H1 (cell line): ENCODE measurements around the gene NUP42. TPM values are rescaled to one million over a fixed set of nuclear protein-coding genes. Genes with fewer than 3 reads are reported as not detected.

Experiments used
- CTCF ChIA-PET: fragments of 300-600 bp; sonication (Branson Sonifier 250); formaldehyde crosslinking; loops from one replicate; lab custom pipeline; 2021; ENCODE audit not compliant: partially characterized antibody; lab: Charles Lee
- POLR2A ChIA-PET: fragments of 300-600 bp; sonication (Branson Sonifier 250); formaldehyde crosslinking; loops from one replicate; lab custom pipeline; 2021; ENCODE audit warnings: inconsistent platforms; ENCODE audit not compliant: partially characterized antibody; lab: Charles Lee
- DNase-seq, 2 experiments: peaks; one replicate each; pipeline versions ENCODE4 v3.0.0 to v3.0.0-alpha.2; 2010 to 2022; ENCODE audit warnings: low spot score in 2 of 2, low read depth in 1 of 2, mixed read lengths in 1 of 2
- FAIRE-seq: peaks from 2 replicates; lab custom pipeline; 2011; peaks lifted over from hg19 to GRCh38; lab: Jason Lieb, UNC
- H2AFZ ChIP-seq: 2 replicates; pipeline ENCODE4 v1.8.1; 2012; ENCODE audit warnings: low read length, inconsistent platforms
- H2AK5ac ChIP-seq: 2 replicates; pipeline ENCODE4 v1.6.1; 2013; ENCODE audit warnings: low read depth, low read length
- H2BK120ac ChIP-seq: replicated peaks from 2 replicates; pipeline ENCODE3; 2013; ENCODE audit warnings: low read depth, low read length, inconsistent platforms
- H2BK12ac ChIP-seq: 2 replicates; pipeline ENCODE4 v1.6.1; 2013; ENCODE audit warnings: low read depth, low read length
- H2BK15ac ChIP-seq: 2 replicates; pipeline ENCODE4 v1.6.1; 2013; ENCODE audit warnings: low read length
- H2BK20ac ChIP-seq: 2 replicates; pipeline ENCODE4 v1.6.1; 2013; ENCODE audit warnings: low read length
- H2BK5ac ChIP-seq: 2 replicates; pipeline ENCODE4 v1.6.1; 2013; ENCODE audit warnings: low read depth, low read length
- H3K14ac ChIP-seq: 2 replicates; pipeline ENCODE4 v1.6.1; 2013; ENCODE audit warnings: inconsistent platforms; ENCODE audit not compliant: insufficient read length
- H3K18ac ChIP-seq: 2 replicates; pipeline ENCODE4 v1.6.1; 2013; ENCODE audit warnings: low read length; ENCODE audit errors: extremely low read depth
- H3K23ac ChIP-seq: 2 replicates; pipeline ENCODE4 v1.6.1; 2013; ENCODE audit warnings: inconsistent platforms; ENCODE audit not compliant: insufficient read length
- H3K23me2 ChIP-seq: 2 replicates; pipeline ENCODE4 v1.6.1; 2013; ENCODE audit warnings: low read depth, low read length
- H3K27ac ChIP-seq: 2 replicates; pipeline ENCODE4 v1.6.1; 2011; ENCODE audit warnings: low read depth, low read length, inconsistent platforms
- H3K27me3 ChIP-seq, 4 experiments: replicated peaks in 1 of 4; 1 replicate in 1 of 4; 2 replicates in 3 of 4; pipeline versions ENCODE4 v1.6.1 to v1.8.1; 2011 to 2013; ENCODE audit warnings: low read length in 3 of 4, mild to moderate bottlenecking in 3 of 4, inconsistent platforms in 2 of 4, mixed read lengths in 2 of 4, moderate library complexity in 1 of 4; ENCODE audit not compliant: control insufficient read depth in 3 of 4, insufficient read depth in 3 of 4; ENCODE audit errors: extremely low read depth in 1 of 4
- H3K36me3 ChIP-seq, 4 experiments: 2 replicates each; pipeline versions ENCODE4 v1.6.1 to v1.8.1; 2011 to 2013; ENCODE audit warnings: mild to moderate bottlenecking in 4 of 4, low read length in 3 of 4, moderate library complexity in 2 of 4, control low read depth in 1 of 4, inconsistent platforms in 1 of 4; ENCODE audit not compliant: insufficient read depth in 4 of 4, control insufficient read depth in 2 of 4
- H3K4ac ChIP-seq: replicated peaks from 2 replicates; pipeline ENCODE3; 2013; ENCODE audit warnings: low read length, low read depth, mixed read lengths, inconsistent platforms; ENCODE audit not compliant: insufficient read length
- H3K4me1 ChIP-seq, 4 experiments: replicated peaks in 1 of 4; 1 replicate in 1 of 4; 2 replicates in 3 of 4; pipeline versions ENCODE4 v1.6.1 to v1.8.1; 2011 to 2013; ENCODE audit warnings: low read length in 3 of 4, inconsistent platforms in 2 of 4, mixed read lengths in 1 of 4; ENCODE audit not compliant: insufficient read depth in 4 of 4, control insufficient read depth in 3 of 4
- H3K4me2 ChIP-seq, 2 experiments: 2 replicates each; pipeline versions ENCODE4 v1.6.1 to v1.8.1; 2011 to 2013; ENCODE audit warnings: low read depth in 2 of 2, low read length in 2 of 2, control low read depth in 1 of 2, inconsistent platforms in 1 of 2, mild to moderate bottlenecking in 1 of 2; ENCODE audit not compliant: insufficient read depth in 1 of 2
- H3K4me3 ChIP-seq, 4 experiments: fragments of 200-600, 300-600 bp in 1 of 4; sonication (generic), shearing (Covaris generic), sonication (Bioruptor Twin) in 1 of 4; 2 replicates each; pipeline versions ENCODE4 v1.5.1 to v1.8.1; 2011 to 2016; ENCODE audit warnings: low read length in 4 of 4, low read depth in 3 of 4, control low read depth in 2 of 4, inconsistent platforms in 2 of 4, mild to moderate bottlenecking in 2 of 4, mixed read lengths in 1 of 4, moderate library complexity in 1 of 4; ENCODE audit not compliant: insufficient read depth in 2 of 4; ENCODE audit errors: extremely low read depth in 1 of 4
- H3K56ac ChIP-seq: replicated peaks from 2 replicates; pipeline ENCODE3; 2013; ENCODE audit warnings: low read depth, mild to moderate bottlenecking, mixed read lengths, low read length, inconsistent platforms; ENCODE audit not compliant: insufficient read length
- H3K79me1 ChIP-seq: 2 replicates; pipeline ENCODE4 v1.6.1; 2013; ENCODE audit warnings: low read depth, low read length, control low read depth
- H3K79me2 ChIP-seq, 2 experiments: 2 replicates each; pipeline versions ENCODE4 v1.6.1 to v1.8.1; 2012 to 2013; ENCODE audit warnings: low read length in 2 of 2, mild to moderate bottlenecking in 2 of 2, inconsistent platforms in 1 of 2; ENCODE audit not compliant: insufficient read depth in 2 of 2, control insufficient read depth in 1 of 2
- H3K9ac ChIP-seq, 4 experiments: replicated peaks in 1 of 4; 1 replicate in 1 of 4; 2 replicates in 3 of 4; pipeline versions ENCODE4 v1.6.1 to v1.8.1; 2011 to 2013; ENCODE audit warnings: low read depth in 3 of 4, low read length in 3 of 4, control low read depth in 2 of 4, mild to moderate bottlenecking in 2 of 4, moderate library complexity in 2 of 4, inconsistent platforms in 1 of 4; ENCODE audit errors: extremely low read depth in 1 of 4
- H3K9me3 ChIP-seq, 2 experiments: 2 replicates each; pipeline versions ENCODE4 v1.6.1 to v1.8.1; 2012 to 2013; ENCODE audit warnings: mild to moderate bottlenecking in 2 of 2, moderate library complexity in 2 of 2, control low read depth in 1 of 2, inconsistent platforms in 1 of 2, low read depth in 1 of 2, low read length in 1 of 2, mixed read lengths in 1 of 2; ENCODE audit not compliant: insufficient read depth in 2 of 2
- H4K20me1 ChIP-seq, 2 experiments: replicated peaks in 1 of 2; 2 replicates each; pipeline versions ENCODE3 to v1.8.1; 2011 to 2013; ENCODE audit warnings: inconsistent platforms in 2 of 2, low read length in 2 of 2, mild to moderate bottlenecking in 1 of 2; ENCODE audit not compliant: insufficient read depth in 2 of 2, control insufficient read depth in 1 of 2
- H4K5ac ChIP-seq: 2 replicates; pipeline ENCODE4 v1.6.1; 2013; ENCODE audit warnings: low read length, low read depth, mixed read lengths, inconsistent platforms; ENCODE audit not compliant: insufficient read length
- H4K8ac ChIP-seq: 2 replicates; pipeline ENCODE4 v1.8.0; 2013; ENCODE audit warnings: mild to moderate bottlenecking, moderate library complexity, low read length, inconsistent platforms; ENCODE audit not compliant: insufficient read depth; ENCODE audit errors: extremely low read depth
- H4K91ac ChIP-seq: replicated peaks from 2 replicates; pipeline ENCODE3; 2013; ENCODE audit warnings: low read length, mixed read lengths, inconsistent platforms; ENCODE audit not compliant: insufficient read length
- CBX8 ChIP-seq: fragments of 300-800, 300-1000 bp; sonication (generic); IDR thresholded peaks from 2 replicates; pipeline ENCODE4 v1.7.1; 2016; ENCODE audit warnings: low read depth, low read length, borderline replicate concordance
- KDM5A ChIP-seq: fragments of 200-600 bp; IDR thresholded peaks from 2 replicates; pipeline ENCODE4 v1.7.1; 2012; ENCODE audit warnings: mild to moderate bottlenecking, low read length, inconsistent platforms, mixed read lengths
- WGBS, 2 experiments: shearing (Covaris generic) in 1 of 2; methylation state at CpG; one replicate each; pipeline versions ENCODE4 v1.1.6 to v1.1.7; 2013 to 2015; ENCODE audit warnings: low lambda C conversion rate in 2 of 2, mixed read lengths in 2 of 2, inconsistent platforms in 1 of 2, low coverage in 1 of 2, missing lambda C conversion rate in 1 of 2; ENCODE audit not compliant: insufficient replicate concordance in 2 of 2, insufficient coverage in 1 of 2, insufficient read length in 1 of 2; ENCODE audit errors: extremely low coverage in 1 of 2, missing lambda C conversion rate in 1 of 2; 5-methylcytosine and 5-hydroxymethylcytosine counted together
- polyA plus RNA-seq, 7 experiments: library from polyadenylated mRNA; depleted of rRNA in 3 of 7; stranded (reverse) in 5 of 7; unstranded in 2 of 7; fragments of >200 nt in 5 of 7; fragments of 200-250 nt in 2 of 7; gene quantifications; 1 replicate in 5 of 7; 2 replicates in 1 of 7; 4 replicates in 1 of 7; pipeline versions ENCODE4 v1.2.1 to v1.2.3, GENCODE V29; 2011 to 2013; ENCODE audit warnings: missing spikeins in 2 of 7, mixed read lengths in 2 of 7
- total RNA-seq: library from RNA; stranded (reverse); fragmentation: NEBNext Ultra II Directional; extraction: Animal tissue kit (Norgen Biotek cat#: 25700); gene quantifications from 2 replicates; pipeline ENCODE4 v1.2.1, GENCODE V29; 2021

Gene NUP42
- total and polyA plus RNA-seq, 2 of the 8 experiments (the other 6 are each of a cell fraction or from before 2014, with no cell fraction given): 31.8 to 41.2 TPM

- Histone ChIP-seq H2BK20ac (no peak overlapping the region), H3K4me2 (no peak overlapping the region), H2BK5ac (no peak overlapping the region), H2BK12ac (no peak overlapping the region), H3K27me3 (peaks cover 0 to 13% (median 10%) of the 10 kb centered on the region in 4 experiments; a peak in 5 of 7 replicates), H4K20me1 (no peaks in the 10 kb centered on the region)
- TF ChIP-seq CBX8: no peak
- TF ChIP-seq KDM5A: no peak
- TF ChIP-seq, all 59 proteins: peak for 0
- Histone ChIP-seq H3K14ac (no peak overlapping the region), H4K5ac (no peak overlapping the region), H3K23me2 (peaks cover 6% of the 10 kb centered on the region), H3K27ac (no peak overlapping the region), H4K91ac (no peak overlapping the region), H2AK5ac (no peak overlapping the region), H3K18ac (no peak overlapping the region), H2BK120ac (no peak overlapping the region), H3K79me1 (no peaks in the 10 kb centered on the region), H3K23ac (no peak overlapping the region), H3K4me1 (peaks cover 1 to 9% (median 6%) of the 10 kb centered on the region in 4 experiments; a peak in 6 of 7 replicates), H3K9me3 (no peaks in the 10 kb centered on the region; a peak in 1 of 4 replicates), H3K4ac (no peak overlapping the region), H3K56ac (no peak overlapping the region), H3K4me3 (no peak overlapping the region), H4K8ac (no peak overlapping the region), H3K79me2 (no peaks in the 10 kb centered on the region), H2AFZ (no peak overlapping the region), H3K36me3 (no peaks in the 10 kb centered on the region), H2BK15ac (no peak overlapping the region), H3K9ac (no peak overlapping the region)
- ChIA-PET CTCF (interaction anchor here (0.7 to 2.1 kb wide), 8 partner anchors 8 to 95 kb away, joined by 3 to 8 read pairs (median 3); no protein-coding TSS in a partner anchor), POLR2A (interaction anchor here (1.1 kb wide), 1 partner anchor 289 kb away, joined by 3 read pairs; no protein-coding TSS in a partner anchor)
- 82% methylated on average over 4 of the region's 4 CpGs; no CpG with 5 or more reads in 1 of the 2 experiments for WGBS, 2 experiments
- DNase-seq (no peak), FAIRE-seq (no peak)
Measured at GRCh38 chr7:23242935-23243334, 61.1 kb downstream of the NUP42 start.
